Endodermal cell (in vitro differentiated cells): ENCODE measurements around the gene IFT27. TPM values are rescaled to one million over a fixed set of nuclear protein-coding genes. Genes with fewer than 3 reads are reported as not detected.

Experiments
- DNase-seq: peaks from one replicate; pipeline ENCODE4 v3.0.0-alpha.2; 2017
- H3K27ac ChIP-seq: 2 replicates; pipeline ENCODE4 v1.5.1; 2013; ENCODE audit warnings: mild to moderate bottlenecking, low read depth, low read length, moderate library complexity
- H3K27me3 ChIP-seq: 2 replicates; pipeline ENCODE4 v1.6.1; 2013; ENCODE audit warnings: mild to moderate bottlenecking, low read length, moderate library complexity; ENCODE audit not compliant: insufficient read depth, control insufficient read depth, poor library complexity, severe bottlenecking
- H3K36me3 ChIP-seq: 2 replicates; pipeline ENCODE4 v1.7.0; 2013; ENCODE audit warnings: mild to moderate bottlenecking, low read length, moderate library complexity; ENCODE audit not compliant: control insufficient read depth, insufficient read depth
- H3K4me1 ChIP-seq: one replicate; pipeline ENCODE4 v1.7.0; 2013; ENCODE audit warnings: low read length; ENCODE audit not compliant: control insufficient read depth, insufficient read depth
- H3K4me3 ChIP-seq: 2 replicates; pipeline ENCODE4 v1.5.1; 2013; ENCODE audit warnings: mild to moderate bottlenecking, low read length, moderate library complexity
- H3K9ac ChIP-seq: 2 replicates; pipeline ENCODE4 v1.6.1; 2013; ENCODE audit warnings: mild to moderate bottlenecking, low read length, moderate library complexity; ENCODE audit not compliant: poor library complexity, severe bottlenecking; ENCODE audit errors: extremely low read depth
- H3K9me3 ChIP-seq: 2 replicates; pipeline ENCODE4 v1.6.1; 2013; ENCODE audit warnings: mild to moderate bottlenecking, low read length, moderate library complexity; ENCODE audit not compliant: control insufficient read depth
- H3K27ac Mint-ChIP-seq: 2 replicates; pipeline ENCODE4 v1.8.0; 2020; ENCODE audit warnings: mixed read lengths
- H3K27me3 Mint-ChIP-seq: 2 replicates; pipeline ENCODE4 v1.8.0; 2021; ENCODE audit warnings: mild to moderate bottlenecking, mixed read lengths; ENCODE audit not compliant: insufficient read depth
- H3K36me3 Mint-ChIP-seq: 2 replicates; pipeline ENCODE4 v1.8.0; 2020; ENCODE audit warnings: low read depth, mixed read lengths
- H3K4me1 Mint-ChIP-seq: 2 replicates; pipeline ENCODE4 v1.8.0; 2020; ENCODE audit warnings: mixed read lengths
- H3K4me3 Mint-ChIP-seq: 2 replicates; pipeline ENCODE4 v1.8.0; 2020; ENCODE audit warnings: mild to moderate bottlenecking, moderate library complexity, mixed read lengths
- H3K9me3 Mint-ChIP-seq: 2 replicates; pipeline ENCODE4 v1.8.0; 2020; ENCODE audit warnings: mild to moderate bottlenecking, mixed read lengths
- WGBS, 2 experiments: methylation state at CpG; one replicate each; pipeline versions ENCODE4 v1.1.5 to v1.1.7; 2013; ENCODE audit warnings: missing lambda C conversion rate in 2 of 2, mixed read lengths in 1 of 2; ENCODE audit not compliant: insufficient coverage in 1 of 2, insufficient read length in 1 of 2; 5-methylcytosine and 5-hydroxymethylcytosine counted together
- total RNA-seq, 2 donors: library from RNA; stranded (reverse); fragmentation: NEBNext Ultra II Directional in 1 of 2; extraction: Animal tissue kit (Norgen Biotek cat#: 25700) in 1 of 2; gene quantifications; 2 replicates in 1 of 2; 3 replicates in 1 of 2; pipeline ENCODE4 v1.2.1, GENCODE V29; 2021
- TF ChIP-seq, protein P1 (sequence below): fragments of 200-600 bp; sonication (generic); conservative IDR thresholded peaks from 2 replicates; pipeline ENCODE4 v1.5.0; 2021; ENCODE audit warnings: antibody characterized with exemption, mild to moderate bottlenecking

The IFT27 gene
- total RNA-seq, 2 donors from 2014 or later = 49.8 to 65.2 TPM

DNA sequence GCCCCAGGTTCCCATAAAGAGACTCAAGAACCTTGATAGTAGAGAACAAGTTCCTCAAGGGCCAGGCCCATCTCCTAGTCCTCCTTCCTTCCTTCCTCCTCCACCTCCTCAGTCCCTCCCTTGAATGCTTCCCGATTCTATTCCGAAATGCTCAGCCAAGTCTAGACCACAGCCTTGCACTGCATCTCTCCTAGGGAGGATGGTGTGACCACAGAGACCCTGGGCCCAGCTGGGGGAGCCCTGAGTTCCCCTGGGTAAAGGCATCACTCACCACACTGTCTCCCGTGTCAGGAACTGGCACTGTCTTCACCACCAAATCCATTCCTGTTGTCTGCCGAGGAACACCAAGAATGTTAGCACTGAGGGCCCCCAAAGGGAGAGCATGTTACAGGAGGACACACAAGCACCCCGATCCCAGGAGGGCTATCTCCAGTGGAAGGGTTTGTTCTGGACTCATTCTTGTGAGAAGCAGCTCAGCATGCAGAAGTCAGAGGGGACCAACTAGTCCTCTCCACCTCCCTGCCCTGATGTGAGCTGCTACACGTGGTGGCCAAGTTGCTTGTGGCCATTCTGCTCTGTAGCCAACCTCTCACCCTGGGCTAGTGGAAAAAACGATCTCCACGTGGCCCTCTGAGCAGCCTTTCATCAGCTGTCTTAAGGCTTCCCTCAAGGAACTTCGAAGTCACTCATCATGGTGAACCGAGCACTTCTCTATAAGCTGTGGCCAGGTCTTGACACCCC is 8.7 kb downstream of the IFT27 start:
- Histone ChIP-seq H3K9ac (no peak overlapping the region), H3K27ac (no peak overlapping the region), H3K4me3 (no peak overlapping the region), H3K36me3 (peaks cover 6% of the 10 kb centered on the region), H3K27me3 (no peaks in the 10 kb centered on the region), H3K9me3 (no peaks in the 10 kb centered on the region), H3K4me1 (no peaks in the 10 kb centered on the region)
- 93% methylated on average over 6 to 10 of the region's 10 CpGs for WGBS, 2 experiments
- Mint-ChIP-seq H3K9me3 (no peaks in the 10 kb centered on the region), H3K36me3 (peaks cover 39% of the 10 kb centered on the region), H3K27me3 (no peaks in the 10 kb centered on the region), H3K27ac (no peak overlapping the region), H3K4me3 (no peak overlapping the region), H3K4me1 (no peaks in the 10 kb centered on the region)
- TF ChIP-seq, protein P1, sequence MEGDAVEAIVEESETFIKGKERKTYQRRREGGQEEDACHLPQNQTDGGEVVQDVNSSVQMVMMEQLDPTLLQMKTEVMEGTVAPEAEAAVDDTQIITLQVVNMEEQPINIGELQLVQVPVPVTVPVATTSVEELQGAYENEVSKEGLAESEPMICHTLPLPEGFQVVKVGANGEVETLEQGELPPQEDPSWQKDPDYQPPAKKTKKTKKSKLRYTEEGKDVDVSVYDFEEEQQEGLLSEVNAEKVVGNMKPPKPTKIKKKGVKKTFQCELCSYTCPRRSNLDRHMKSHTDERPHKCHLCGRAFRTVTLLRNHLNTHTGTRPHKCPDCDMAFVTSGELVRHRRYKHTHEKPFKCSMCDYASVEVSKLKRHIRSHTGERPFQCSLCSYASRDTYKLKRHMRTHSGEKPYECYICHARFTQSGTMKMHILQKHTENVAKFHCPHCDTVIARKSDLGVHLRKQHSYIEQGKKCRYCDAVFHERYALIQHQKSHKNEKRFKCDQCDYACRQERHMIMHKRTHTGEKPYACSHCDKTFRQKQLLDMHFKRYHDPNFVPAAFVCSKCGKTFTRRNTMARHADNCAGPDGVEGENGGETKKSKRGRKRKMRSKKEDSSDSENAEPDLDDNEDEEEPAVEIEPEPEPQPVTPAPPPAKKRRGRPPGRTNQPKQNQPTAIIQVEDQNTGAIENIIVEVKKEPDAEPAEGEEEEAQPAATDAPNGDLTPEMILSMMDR = no peak
- peak; percentile 21 for DNase-seq

DNA sequence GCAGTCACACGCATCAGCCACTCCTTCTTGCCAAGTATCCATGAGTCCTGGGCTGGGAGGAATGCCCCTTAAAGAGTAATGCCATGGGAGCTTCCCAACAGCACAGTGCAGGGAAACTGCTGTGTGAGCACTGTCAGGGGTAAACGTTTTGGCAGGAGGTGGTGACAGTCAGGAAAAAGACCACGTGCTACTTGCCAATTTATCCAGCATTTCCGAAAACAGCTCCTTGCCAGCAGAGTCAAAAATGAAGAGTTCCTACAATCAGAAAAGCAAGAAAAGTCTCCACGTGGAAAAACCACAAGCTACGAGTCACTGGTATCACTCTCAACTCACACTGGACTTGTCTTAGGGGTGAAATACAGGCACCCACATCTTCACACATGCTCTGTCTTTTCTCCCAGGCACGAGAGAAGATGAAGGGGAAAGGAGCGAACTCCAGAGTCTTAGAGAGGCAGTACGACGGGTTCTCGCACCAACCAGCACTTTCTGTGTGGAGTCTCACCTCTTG is 9.9 kb downstream of the IFT27 start:
- Histone ChIP-seq H3K4me3 (no peak overlapping the region), H3K4me1 (no peaks in the 10 kb centered on the region), H3K27me3 (no peaks in the 10 kb centered on the region), H3K9me3 (no peaks in the 10 kb centered on the region), H3K27ac (no peak overlapping the region), H3K36me3 (peaks cover 6% of the 10 kb centered on the region), H3K9ac (no peak overlapping the region)
- Mint-ChIP-seq H3K27ac (peak overlapping the region; percentile 33), H3K27me3 (no peaks in the 10 kb centered on the region), H3K4me3 (no peak overlapping the region), H3K36me3 (peaks cover 34% of the 10 kb centered on the region), H3K9me3 (no peaks in the 10 kb centered on the region), H3K4me1 (no peaks in the 10 kb centered on the region)
- 88 to 97% methylated on average over 11 of the region's 11 CpGs for WGBS, 2 experiments
- DNase-seq = peak; percentile 29
- TF ChIP-seq, protein P1 = no peak

DNA sequence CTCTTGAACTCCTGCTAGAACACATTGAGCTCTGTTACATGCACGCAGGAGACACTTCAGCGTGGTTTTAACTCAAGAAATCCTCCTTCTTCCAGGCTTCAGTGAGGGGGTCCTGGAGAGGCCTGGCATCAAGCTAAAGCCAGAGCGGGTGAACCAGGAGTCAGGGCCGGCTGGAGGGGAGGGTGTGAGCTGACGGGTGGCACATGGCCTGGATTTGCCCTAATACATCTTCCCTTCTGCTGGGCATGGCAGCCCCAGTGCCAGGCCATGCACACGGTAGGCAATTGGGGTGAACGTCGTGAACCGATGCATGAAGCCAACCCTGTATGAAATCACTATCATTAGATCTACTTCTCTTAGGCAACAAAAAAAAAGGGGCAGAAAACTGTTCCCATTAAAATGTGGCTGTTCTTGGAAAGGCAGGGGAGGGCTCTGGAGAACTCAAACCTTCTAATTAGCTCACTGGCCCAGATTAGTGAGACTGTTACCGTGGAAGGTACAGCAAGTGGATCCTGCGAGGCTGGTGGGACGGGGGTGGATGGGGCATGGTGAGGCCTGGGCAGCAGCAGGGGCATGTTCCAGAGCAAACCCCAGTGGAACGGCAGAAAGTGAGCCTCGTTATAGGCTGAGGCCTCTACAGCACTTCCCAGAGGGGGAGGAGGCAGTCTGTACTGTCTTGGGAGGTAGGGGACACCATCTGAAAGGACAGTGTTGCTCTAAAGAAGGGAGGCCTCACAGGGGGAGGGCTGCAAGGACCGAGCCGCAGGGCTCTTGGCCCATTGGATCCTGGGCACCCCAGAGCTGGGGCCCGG is 10.6 kb downstream of the IFT27 start:
- no peak overlapping the region for H3K4me3 Mint-ChIP-seq
- H3K27me3 Mint-ChIP-seq = no peaks in the 10 kb centered on the region
- peak; percentile 15 for DNase-seq
- Histone ChIP-seq H3K9me3 (no peaks in the 10 kb centered on the region), H3K27ac (no peak overlapping the region), H3K9ac (no peak overlapping the region), H3K4me1 (no peaks in the 10 kb centered on the region), H3K4me3 (no peak overlapping the region), H3K27me3 (no peaks in the 10 kb centered on the region), H3K36me3 (peaks cover 6% of the 10 kb centered on the region)
- no peaks in the 10 kb centered on the region for H3K9me3 Mint-ChIP-seq
- H3K4me1 Mint-ChIP-seq = no peaks in the 10 kb centered on the region
- WGBS, 2 experiments = 93 to 96% methylated on average over 8 to 17 of the region's 17 CpGs
- TF ChIP-seq, protein P1 = no peak
- peaks cover 34% of the 10 kb centered on the region for H3K36me3 Mint-ChIP-seq
- no peak overlapping the region for H3K27ac Mint-ChIP-seq
